NK-92 (cell line): ENCODE results near the gene TAX1BP1.

Experiments used
- DNase-seq: peaks from one replicate; lab custom pipeline; 2025; ENCODE audit not compliant: unreplicated experiment; lab: John Stamatoyannopoulos, UW

The TAX1BP1 gene

DNA sequence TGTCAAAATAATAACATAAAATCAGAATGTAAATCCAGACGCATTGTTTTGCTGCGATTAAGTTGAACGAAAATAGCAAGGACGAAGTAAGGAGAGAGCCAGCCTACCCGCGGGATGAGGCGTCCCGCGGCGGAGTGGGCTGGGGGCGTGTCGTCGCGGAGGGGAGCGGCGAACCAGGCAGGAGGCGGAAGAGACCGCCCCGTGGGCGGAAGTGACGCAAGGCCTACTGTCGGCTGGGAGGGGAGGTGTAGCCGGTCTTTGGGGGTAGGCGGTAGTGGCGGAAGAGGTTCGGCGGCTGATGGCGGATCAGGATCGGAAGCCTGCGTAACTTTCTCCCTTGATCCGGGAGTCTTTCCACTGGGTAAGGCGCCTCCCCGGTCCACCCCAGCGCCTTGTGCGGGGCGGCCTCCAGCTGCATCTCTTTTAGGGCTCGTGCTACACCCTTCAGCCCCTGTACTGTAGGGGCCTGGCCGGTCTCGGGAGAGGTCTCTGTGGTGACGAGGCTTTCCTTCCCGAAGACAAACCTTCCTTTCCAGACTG, at the start of gene TAX1BP1:
Gene TAX1BP1 (plus strand): TSS at position 254 of the 540 bp plus-strand sequence. CDS start 8,363 bp downstream, outside the sequence.
- peak; percentile 55 for DNase-seq

GRCh38 chr7:27690649-27691048, 49.3 kb upstream of the TAX1BP1 start:
- no peak for DNase-seq

- DNase-seq, result no peak
Observed at GRCh38 chr7:27693794-27694193, 46.2 kb upstream of the TAX1BP1 start.

- DNase-seq, result no peak
Observed at GRCh38 chr7:27695096-27695495, 44.9 kb upstream of the TAX1BP1 start.

DNA sequence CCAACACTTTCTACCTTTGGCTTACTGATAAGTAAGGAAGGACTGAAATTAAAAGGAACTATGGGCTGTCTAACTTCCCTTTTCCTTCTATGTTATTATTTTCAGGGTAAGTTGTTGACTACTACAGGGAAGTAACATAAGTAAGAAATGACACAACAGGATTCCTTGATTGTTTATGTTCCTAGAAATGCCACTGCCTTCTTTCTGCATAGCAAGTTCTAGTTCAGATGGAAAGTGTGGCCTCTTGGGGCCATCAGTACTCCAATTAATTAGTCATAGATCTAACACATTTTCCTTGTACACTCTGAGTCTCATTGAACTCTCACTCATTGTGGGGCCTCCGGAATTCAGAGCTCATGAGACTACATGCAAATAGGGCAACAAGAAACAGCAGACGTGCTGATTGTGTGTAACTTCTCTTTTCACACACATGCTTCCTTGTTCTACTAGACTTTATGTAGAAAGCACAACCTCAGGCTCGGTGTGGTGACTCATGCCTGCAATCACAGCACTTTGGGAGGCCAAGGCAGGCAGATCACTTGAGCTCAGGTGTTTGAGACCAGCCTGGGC, 42.0 kb upstream of the TAX1BP1 start:
- DNase-seq, result no peak

- no peak for DNase-seq
Observed at GRCh38 chr7:27699751-27700150, 40.2 kb upstream of the TAX1BP1 start.

DNA sequence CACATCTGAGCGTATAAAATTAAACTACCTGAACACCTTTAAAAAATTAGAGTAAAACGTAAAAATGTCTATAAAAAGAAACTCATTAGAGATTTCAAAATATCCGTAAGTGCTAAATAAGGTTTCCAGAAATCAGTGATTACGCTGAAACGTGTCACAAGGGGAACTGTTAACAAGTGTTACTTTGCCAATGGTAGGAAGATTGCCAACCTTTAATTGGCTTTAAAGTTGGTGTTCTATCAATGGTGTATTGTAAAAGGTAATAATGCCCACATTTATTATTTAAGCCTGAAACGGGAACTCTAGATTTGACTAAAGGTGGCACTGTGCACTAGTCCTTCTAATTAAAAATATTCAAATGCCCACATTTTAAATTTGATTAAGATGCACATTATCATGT, 39.5 kb upstream of the TAX1BP1 start:
- no peak for DNase-seq

DNA sequence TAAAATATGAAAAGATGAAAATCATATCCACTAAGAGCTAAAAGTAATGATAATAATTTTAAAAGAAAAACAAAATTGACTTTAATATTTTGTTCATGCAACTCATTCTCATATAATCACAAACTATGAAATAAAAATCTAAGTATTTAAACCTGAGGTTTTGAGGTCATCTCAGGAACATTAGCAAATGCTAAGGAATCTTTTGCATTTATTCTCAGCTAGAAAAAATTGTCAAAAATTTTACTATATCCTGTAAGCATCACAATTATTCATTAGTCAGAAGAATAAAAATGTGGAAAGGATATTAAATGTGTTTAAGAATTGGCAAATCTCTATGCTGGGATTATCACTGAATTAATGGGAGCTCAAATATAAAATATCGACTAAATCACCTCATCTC, 36.8 kb upstream of the TAX1BP1 start:
- DNase-seq, result no peak

DNA sequence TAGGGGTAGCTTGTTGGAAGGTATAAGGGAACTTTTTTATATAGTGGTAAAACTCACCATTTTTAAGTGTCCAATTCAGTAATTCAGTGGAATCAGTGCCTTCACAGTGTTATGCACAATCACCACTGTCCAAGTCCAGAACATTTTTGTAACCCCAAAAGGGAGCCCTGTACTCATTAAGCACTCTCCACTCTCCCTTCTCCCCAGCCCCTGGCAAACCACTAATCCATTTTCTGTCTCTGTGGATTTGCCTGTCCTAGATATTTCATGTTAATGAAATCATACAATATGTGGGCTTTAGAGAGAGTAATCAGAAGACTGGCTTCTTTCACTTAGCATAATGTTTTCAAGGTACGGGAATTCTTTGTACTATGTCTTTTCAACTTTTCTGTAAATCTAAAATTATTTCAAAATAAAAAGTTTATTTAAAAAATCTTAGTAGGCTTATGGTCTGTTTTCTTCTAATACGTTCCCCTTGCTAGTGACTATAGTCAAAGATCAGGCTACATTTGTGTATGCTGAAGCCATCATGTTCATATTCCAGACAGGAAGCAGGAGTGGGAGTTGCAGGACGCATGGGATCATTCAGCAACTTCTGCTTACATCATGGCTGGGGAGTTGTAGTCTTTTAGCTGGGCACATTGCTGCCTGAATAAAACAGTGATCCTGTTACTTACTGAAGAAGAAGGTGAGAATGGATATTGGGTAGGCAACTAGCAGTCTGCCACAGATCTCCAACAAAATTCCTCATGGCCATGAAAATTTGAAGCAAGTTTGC, 35.4 kb upstream of the TAX1BP1 start:
- no peak for DNase-seq

DNA sequence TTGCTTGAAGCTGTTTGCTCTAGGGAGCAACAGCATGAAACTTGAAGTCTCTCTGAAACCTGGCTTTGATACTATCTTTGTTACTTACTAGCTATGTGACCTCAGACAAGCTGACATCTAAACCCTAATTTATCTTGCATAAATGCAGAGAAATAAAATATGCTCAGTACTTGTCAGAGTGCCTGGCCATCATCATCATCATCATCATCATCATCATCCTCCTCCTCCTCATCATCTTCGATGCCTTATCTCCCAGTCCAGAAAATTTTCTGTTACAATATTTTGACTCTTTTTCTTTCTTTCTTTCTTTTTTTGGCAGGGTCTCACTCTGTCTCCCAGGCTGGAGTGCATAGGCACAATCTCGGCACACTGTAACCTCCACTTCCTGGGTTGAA, 34.8 kb upstream of the TAX1BP1 start:
- DNase-seq, result no peak

- no peak for DNase-seq
Observed at GRCh38 chr7:27708485-27708884, 31.5 kb upstream of the TAX1BP1 start.

- no peak for DNase-seq
Observed at GRCh38 chr7:27709137-27710075, 30.6 kb upstream of the TAX1BP1 start.

DNA sequence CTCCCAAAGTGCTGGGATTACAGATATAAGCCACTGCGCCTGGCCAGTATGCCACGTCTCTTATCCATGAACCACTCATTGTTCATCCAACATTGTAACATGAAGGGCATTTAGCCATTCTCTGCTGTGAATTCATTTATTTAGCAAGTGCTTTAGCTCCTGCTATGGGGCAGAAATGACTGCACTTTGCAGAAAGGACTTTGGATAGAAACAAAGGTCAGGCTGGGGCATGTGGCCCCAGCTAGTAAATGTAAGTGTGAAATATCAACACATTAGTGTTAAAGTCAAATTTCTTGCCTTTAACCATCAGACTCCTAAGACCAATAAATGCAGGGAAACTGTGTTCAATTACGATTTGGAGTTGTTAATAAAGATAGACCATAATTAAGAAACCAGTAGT, 27.7 kb upstream of the TAX1BP1 start:
- no peak for DNase-seq

- DNase-seq, result no peak
Observed at GRCh38 chr7:27714831-27715444, 25.0 kb upstream of the TAX1BP1 start.

GRCh38 chr7:27723085-27723484, 16.9 kb upstream of the TAX1BP1 start:
- DNase-seq, result no peak

DNA sequence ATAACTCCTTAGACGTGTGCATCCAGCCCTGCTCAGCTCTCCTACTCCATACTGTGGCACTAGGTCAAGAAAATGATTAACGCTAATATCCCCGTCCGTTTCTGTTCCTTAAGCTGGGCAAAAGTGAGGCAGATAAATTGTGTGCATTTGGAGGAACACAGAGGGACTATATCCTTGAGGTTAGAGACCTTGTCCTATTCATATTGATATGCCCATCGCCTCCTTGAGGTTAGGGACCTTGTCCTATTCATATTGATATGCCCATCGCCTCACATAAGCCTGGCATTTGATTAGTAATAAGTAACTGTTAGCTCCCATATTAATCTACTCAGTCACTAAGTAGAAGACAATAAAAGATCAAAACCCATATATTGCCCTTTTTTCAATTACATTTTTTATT, 12.9 kb upstream of the TAX1BP1 start:
- DNase-seq, result no peak

GRCh38 chr7:27730112-27730511, 9.8 kb upstream of the TAX1BP1 start:
- DNase-seq, result no peak

DNA sequence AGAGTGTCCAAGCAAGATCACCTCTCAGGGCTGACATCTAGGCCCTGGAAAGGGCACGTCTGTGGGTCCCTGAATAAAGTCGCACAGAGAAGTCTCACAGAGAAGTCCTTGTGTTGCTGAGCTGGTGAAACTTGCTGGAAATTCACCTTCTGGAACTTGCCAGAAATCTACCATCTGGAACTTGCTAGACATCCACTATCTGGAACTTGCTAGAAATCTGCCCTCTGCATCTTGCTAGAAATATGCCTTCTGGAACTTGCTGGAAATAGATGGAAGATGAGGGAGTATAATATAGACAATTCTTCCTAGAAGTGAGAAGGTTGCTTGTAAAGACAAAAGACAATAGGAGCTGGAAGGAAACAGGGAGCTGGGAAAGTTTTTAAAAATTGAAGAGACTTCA, 5.4 kb upstream of the TAX1BP1 start:
- DNase-seq, result no peak

DNA sequence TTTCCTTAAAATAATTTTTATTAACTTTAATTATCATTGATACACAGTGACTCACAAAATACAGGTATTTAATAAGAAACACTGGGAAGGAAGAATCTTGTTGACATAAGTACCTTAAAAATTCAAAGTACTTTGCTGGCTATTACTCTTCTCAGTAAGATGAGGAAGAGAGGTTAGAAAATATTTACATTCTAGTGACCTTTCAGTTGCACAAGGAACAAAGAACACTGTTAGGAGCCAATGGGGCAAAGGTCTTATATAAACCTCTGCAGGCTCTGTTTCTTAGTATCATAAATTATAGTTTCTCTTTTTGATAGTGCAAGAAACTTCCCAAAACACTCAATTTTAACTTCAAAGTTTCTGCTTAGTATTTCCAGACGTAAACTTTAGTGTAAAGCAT, 4.8 kb upstream of the TAX1BP1 start:
- no peak for DNase-seq

DNA sequence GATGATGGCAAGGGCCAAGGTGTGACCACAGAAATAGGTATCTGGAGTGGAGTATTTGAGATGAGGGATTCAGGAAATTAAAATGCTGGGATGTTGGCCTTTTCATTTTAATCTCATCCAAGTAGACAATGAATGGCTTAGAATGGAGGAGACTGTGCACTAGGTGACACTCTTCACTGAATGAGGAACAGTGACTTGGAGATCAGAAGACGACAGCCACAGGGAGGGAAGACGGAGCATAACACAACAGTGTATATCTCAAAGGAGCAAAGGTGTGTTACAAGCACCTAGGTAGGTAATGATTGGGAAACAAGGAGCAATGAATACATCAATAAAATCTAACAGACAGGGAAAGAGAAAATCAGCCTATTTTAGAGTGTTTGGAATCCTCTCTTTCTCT, 4.1 kb upstream of the TAX1BP1 start:
- DNase-seq, result no peak

DNA sequence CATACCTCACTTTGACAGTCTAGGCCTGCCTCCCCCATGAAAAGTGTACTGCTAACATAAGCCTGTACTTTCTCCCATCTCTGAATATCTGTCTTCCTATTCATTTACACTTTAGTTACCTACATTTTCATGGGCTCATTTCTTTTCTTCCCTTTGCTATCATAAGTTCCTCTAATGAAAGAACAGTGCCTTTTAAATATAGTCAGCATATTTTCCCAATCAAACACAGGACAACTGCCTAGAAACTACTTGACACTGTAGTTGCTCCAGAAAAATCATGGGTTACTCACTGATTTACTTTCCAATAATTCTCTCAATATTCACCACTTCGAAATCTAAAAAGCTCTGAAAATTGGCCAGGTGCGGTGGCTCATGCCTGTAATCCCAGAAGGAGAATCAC, 2.8 kb upstream of the TAX1BP1 start:
- no peak for DNase-seq
